ENCODE data around the gene PLEKHG2. TPM values are rescaled to one million over a fixed set of nuclear protein-coding genes. Genes with fewer than 3 reads are reported as not detected.

PLEKHG2 gene
- total and polyA plus RNA-seq, 12 donors: 3.6 to 44.8 (median 17.1) TPM

GRCh38 chr19:39422020-39422419 lies 9.6 kb downstream of the PLEKHG2 start:
- WGBS, 4 donors: 83 to 94% (median 90%) methylated on average over 1 to 5 of the region's 5 CpGs
- H3K4me1 ChIP-seq (replicated peaks in 1 of 2): no peaks in the 10 kb centered on the region
- TF ChIP-seq POLR2A (IDR thresholded peaks at IDR 0.05): no peak
- H3K27me3 ChIP-seq: no peaks in the 10 kb centered on the region
- no peak overlapping the region for H3K4me3 ChIP-seq
- no peaks in the 10 kb centered on the region for H3K9me3 ChIP-seq (replicated peaks in 1 of 3)
- H3K36me3 ChIP-seq (replicated peaks in 1 of 2): peaks cover 0 to 14% of the 10 kb centered on the region in 2 donors
- no peak for DNase-seq
- no peak overlapping the region for H3K27ac ChIP-seq
- intact Hi-C loops (cut with DNase I): no loop called here

GRCh38 chr19:39423258-39424086 lies 11.0 kb downstream of the PLEKHG2 start:
- TF ChIP-seq POLR2A (IDR thresholded peaks at IDR 0.05): no peak
- no peak for TF ChIP-seq CTCF (IDR thresholded peaks at IDR 0.05)
- Histone ChIP-seq H3K27ac (no peak overlapping the region), H3K36me3 (replicated peaks in 1 of 2) (peaks cover 0 to 8% of the 10 kb centered on the region in 2 donors), H3K9me3 (replicated peaks in 1 of 3) (no peaks in the 10 kb centered on the region), H3K27me3 (no peaks in the 10 kb centered on the region), H3K4me3 (no peak overlapping the region), H3K4me1 (replicated peaks in 1 of 2) (peaks cover 4 to 6% of the 10 kb centered on the region in 2 donors)
- no peak for DNase-seq
- 85 to 91% (median 90%) methylated on average over 26 to 35 of the region's 35 CpGs for WGBS, 4 donors
- intact Hi-C loops (cut with DNase I): no loop called here

- no peaks in the 10 kb centered on the region for H3K27me3 ChIP-seq
- peaks cover 10 to 13% of the 10 kb centered on the region in 2 donors for H3K4me1 ChIP-seq (replicated peaks in 1 of 2)
- peaks cover 0 to 4% of the 10 kb centered on the region in 2 donors for H3K36me3 ChIP-seq (replicated peaks in 1 of 2)
- no peak for DNase-seq
- no peak overlapping the region for H3K27ac ChIP-seq
- H3K9me3 ChIP-seq (replicated peaks in 1 of 3): no peaks in the 10 kb centered on the region
- TF ChIP-seq POLR2A (IDR thresholded peaks at IDR 0.05) (no peak), CTCF (IDR thresholded peaks at IDR 0.05) (no peak)
- H3K4me3 ChIP-seq: no peak overlapping the region
- WGBS, 4 donors: 76 to 82% (median 79%) methylated on average over 2 to 16 of the region's 16 CpGs
- intact Hi-C loops (cut with DNase I): no loop called here
Observed at GRCh38 chr19:39424934-39425333, 12.5 kb downstream of the PLEKHG2 start.

GRCh38 chr19:39425744-39426143 lies 13.3 kb downstream of the PLEKHG2 start:
- 89 to 92% (median 89%) methylated on average over 7 of the region's 7 CpGs for WGBS, 4 donors
- no peak for TF ChIP-seq POLR2A (IDR thresholded peaks at IDR 0.05)
- TF ChIP-seq CTCF (IDR thresholded peaks at IDR 0.05): no peak

More at GRCh38 chr19:39425744-39426143, 13.3 kb downstream of the PLEKHG2 start:
- no peak for DNase-seq
- peaks cover 0 to 4% of the 10 kb centered on the region in 2 donors for H3K36me3 ChIP-seq (replicated peaks in 1 of 2)
- H3K4me1 ChIP-seq (replicated peaks in 1 of 2): peaks cover 10 to 13% of the 10 kb centered on the region in 2 donors
- intact Hi-C loops (cut with DNase I): no loop called here
- H3K27me3 ChIP-seq: no peaks in the 10 kb centered on the region
- H3K9me3 ChIP-seq (replicated peaks in 1 of 3): no peaks in the 10 kb centered on the region
- no peak overlapping the region for H3K27ac ChIP-seq
- H3K4me3 ChIP-seq: no peak overlapping the region
